Stimulated activated CD8-positive, alpha-beta memory T cell treated with anti-CD3 and anti-CD28 coated beads, Interleukin-2, amount 100 ng/mL, for 48 hours (primary cell): ENCODE data around the gene LENG8.

Experiments used
- DNase-seq, 2 donors: peaks; one replicate each; pipeline ENCODE4 v3.0.0-alpha.2; 2020; ENCODE audit warnings: low read depth in 2 of 2

The LENG8 gene

DNA sequence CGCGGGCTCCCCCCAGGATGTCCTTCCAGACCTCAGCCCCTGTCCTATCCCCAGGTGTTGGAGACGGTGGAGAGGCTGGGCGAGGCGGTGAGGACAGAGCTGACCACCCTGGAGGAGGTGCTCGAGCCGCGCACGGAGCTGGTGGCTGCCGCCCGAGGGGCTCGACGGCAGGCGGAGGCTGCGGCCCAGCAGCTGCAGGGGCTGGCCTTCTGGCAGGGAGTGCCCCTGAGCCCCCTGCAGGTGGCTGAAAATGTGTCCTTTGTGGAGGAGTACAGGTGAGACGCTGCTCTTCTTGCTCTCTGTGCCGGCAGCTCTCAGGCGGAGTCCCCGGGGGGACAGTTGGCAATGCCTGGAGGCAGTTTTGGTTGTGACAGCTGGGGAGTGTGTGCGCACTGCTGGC, 26.9 kb upstream of the LENG8 start:
- DNase-seq = no peak

- no peak for DNase-seq
Measured at GRCh38 chr19:54424201-54424600, 24.8 kb upstream of the LENG8 start.

DNA sequence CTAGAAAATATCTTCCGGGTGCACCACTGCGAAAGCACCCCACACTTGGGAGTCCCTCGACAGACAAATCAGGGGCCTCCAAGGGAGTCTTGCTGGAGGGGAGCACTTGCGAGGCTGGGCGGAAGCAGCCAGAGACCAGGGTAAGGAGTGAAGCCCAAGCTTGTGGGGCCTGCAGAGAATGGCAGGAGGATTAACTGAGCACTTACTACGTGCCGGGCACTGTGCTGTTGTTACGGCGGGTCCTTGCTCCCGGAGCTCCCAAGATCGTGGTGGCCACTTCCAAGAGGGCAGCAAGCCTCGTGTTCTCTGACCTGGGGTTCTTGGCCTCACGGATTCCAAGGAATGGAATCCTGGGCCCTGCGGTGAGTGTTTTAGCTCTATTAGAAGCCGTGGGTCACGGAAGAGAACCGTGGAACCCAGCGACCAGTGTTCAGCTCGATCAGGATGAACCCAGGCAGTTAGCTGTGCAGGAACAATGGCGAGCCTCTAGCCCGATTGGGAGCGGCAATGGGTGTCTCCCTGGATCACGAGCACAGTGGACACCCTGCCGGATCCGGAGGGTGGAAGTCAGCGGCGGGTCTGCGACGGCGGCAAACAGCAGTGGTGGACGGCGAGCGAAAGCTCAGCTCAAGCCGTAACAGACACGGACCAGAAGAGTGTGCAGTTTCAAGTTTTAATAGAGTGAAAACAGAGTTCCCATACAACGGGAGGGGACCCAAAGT, 24.2 kb upstream of the LENG8 start:
- DNase-seq = no peak

GRCh38 chr19:54425382-54425723, 23.6 kb upstream of the LENG8 start:
- DNase-seq = no peak

DNA sequence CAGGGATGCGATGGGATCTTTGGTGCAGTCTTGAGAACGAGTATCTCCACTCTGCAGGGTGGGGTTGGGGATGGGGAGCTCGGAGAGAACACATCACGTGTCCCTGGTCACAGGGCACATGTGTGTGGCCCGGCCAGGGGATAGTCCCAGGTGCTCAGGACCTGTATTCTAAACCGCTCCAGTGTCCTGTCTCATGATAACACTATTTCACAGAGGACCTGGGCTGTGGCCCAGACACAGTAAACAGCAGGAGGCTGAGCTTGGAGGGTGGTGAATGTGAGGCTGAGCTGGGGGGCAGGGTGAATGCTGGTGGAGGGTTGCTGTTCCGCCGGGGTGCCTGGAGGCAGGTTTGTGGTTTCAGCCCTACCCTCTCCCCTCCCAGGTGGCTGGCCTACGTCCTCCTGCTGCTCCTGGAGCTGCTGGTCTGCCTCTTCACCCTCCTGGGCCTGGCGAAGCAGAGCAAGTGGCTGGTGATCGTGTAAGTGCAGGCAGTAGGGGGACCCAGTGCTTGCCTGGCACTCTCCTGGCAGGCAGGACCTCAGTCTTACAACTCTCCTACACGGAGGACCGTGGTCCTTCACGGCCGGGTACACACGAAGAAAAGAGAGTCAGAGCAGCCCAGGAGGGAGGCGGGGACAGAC, 22.6 kb upstream of the LENG8 start:
- no peak for DNase-seq

GRCh38 chr19:54427586-54427985, 21.4 kb upstream of the LENG8 start:
- no peak for DNase-seq

DNA sequence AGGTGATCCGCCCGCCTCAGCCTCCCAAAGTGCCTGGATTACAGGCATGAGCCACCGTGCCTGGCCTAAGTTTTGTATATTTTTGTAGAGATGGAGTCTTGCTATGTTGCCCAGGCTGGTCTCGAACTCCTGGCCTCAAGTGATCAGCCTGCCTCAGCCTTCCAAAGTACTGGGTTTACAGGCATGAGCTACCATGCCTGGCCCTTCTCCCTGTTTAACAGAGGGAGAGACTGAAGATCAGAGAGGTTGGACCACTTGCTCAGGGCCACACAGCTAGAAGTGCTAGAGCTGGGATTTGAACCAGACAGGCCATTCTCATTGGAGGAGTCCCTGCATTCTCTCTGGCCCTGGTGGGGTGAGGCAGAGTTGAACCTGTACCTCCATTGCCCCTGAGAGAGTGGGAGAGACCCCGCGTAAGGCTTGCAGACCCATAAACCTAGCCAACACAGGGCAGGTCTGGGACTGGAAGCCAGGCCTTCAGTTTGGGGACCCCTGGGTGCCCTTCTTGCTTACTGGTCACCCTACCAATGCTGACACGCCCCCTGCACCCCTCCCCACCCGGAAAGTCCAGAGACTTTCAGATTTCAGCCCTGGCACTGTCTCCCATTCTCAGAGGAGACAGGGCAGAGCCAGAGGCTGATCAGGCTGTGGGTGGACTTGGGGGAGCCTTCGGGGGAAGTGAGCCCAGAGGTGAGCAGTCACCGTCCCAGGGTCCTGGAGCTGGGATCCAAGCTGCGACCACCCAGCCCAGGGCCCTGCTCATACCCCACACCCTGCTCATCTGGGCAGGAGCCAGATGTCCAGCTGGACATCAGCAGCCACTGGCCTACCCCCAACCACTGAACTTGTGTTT, 20.4 kb upstream of the LENG8 start:
- no peak for DNase-seq

DNA sequence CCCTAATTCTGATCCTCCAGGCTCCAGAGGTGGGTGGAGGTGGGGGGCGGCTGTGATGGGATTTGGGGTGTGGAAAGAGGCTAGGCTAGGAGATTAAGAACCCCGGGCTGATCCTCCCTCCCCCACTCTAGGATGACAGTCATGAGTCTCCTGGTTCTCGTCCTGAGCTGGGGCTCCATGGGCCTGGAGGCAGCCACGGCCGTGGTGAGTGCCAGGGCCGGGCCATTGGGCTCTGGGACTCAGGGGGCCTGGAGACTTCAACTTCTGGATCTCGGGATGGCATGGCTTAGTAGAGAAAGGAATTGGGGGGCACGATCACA, 19.9 kb upstream of the LENG8 start:
- no peak for DNase-seq

DNA sequence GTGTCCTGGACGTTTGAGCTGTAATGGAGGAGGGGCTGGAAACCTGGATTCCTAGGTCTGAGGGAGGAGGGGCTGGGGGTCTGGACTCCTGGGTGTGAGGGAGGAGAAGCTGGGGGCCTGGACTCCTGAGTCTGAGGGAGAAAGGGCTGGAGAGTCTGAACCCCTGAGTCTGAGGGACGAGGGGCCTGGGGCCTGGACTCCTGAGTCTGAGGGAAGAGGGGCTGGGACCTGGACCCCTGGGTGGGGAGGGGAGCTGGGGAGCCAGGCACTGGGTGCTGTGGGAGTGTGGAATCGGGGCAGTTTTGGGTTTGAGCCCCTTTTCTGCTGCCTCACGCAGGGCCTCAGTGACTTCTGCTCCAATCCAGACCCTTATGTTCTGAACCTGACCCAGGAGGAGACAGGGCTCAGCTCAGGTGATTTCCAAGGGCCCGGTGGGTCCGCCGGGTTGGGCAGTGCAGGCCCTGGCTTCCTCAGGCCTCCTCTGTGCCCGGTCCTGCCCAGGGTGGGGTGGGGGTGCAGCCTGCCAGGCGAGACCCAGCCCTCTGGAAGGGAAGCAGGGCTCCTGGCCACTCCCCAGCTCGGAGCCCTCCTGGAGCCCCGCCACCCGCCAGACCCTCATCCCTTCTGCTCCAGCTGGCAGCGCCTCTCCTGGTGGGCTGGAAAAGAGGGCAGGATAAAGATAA, 19.3 kb upstream of the LENG8 start:
- no peak for DNase-seq

DNA sequence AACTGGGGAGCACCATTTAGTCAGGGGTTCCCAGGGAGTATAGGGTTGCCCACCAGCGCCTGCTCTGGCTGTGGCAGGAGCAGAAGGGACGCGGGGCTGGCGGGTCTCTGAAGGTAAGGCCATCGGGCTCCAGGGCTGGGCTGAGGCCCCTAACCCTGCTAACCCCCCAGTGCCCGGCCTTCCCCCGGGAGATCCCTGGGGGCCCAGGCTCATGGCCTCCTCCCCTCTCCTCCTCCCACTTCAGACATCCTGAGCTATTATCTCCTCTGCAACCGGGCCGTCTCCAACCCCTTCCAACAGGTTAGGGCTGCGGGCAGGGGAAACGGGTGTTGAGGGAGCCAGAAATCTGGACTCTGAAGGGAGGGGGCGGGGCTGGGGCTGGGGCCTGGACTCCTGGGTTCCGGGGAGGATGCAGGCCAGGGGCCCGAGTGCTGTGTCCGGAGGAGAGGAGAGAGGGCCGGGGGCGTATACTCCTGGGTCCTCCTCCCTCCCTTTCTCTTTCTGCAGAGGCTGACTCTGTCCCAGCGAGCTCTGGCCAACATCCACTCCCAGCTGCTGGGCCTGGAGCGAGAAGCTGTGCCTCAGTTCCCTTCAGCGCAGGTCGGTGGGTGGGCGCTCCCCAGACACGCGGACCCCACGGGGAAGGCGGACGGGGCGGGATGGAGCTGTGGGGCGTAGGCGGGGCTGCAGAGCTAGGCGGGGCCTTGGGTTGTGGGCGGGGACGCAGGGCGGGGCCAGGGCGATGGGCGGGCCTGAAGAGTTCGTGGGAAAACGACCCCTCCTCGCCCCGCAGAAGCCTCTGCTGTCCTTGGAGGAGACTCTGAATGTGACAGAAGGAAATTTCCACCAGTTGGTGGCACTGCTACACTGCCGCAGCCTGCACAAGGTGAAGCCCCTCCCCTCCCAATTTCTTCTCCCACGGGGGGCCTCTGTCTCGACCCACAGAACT, 18.4 kb upstream of the LENG8 start:
- peak; percentile 41 to 47 for DNase-seq

DNA sequence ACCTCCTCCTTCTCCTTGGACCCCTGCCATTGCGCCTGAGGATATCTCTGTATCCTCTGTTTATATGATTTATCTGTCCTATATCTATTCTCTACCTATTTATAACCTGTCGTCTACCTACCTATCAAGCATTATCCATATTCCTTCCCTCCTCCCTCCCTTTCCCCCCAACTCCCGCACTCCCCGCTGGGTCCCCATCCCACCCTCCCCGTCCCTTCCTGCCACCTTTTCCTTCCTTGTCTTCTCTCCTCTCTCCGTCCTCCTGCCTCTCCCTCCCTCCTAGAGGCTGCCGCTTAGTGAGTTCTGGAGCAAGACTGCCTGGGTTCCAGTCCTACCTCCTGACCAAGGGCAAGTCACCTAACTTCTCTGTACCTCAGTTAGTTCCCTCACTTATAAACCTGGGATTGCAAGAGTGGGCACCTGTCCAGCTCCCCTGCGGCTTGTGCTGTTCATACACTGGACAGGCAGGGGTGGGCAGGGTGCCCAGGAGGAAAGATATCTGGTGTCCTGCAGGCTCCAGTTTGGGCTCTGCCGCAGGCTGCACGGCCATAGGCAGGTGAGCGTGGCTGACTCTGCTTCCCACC, 17.7 kb upstream of the LENG8 start:
- no peak for DNase-seq

- no peak for DNase-seq
Measured at GRCh38 chr19:54432144-54432738, 16.8 kb upstream of the LENG8 start.

DNA sequence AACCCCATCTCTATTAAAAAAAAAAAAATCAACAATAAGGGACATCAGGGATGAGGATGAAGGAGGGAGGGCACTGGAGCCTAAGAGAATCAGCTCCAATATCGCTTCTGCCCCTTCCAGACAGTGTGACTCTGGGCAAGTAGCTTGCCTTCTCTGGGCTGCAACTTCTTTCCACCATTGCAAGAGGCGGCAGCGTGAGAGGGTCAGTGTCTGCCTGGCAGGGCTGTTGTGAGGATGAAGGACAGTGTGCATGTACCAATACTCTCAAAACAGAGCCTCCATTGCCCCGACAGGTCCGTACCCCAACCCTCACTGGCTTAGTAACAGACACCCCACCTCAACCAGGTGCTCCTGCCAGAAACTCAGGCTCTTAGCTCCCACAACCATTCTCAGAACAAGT, 15.3 kb upstream of the LENG8 start:
- DNase-seq = no peak

- DNase-seq = no peak
Measured at GRCh38 chr19:54434112-54434872, 14.7 kb upstream of the LENG8 start.

DNA sequence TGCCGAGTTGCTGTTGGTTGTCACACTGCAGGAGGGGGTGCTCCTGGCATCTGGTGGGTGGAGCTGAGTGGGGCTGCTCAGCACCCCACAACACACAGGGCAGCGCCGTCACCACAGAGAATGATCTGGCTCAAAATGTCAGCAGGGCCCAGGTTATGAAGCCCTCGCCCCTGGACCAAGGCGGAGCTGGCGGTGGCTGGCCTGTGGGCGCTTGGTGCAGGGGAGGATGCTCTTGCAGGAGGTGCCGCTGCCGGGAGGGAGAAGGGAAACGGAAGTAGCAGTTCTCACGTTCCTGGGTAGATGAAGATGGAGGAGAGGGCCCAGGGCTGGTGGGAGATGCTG, 14.2 kb upstream of the LENG8 start:
- no peak for DNase-seq

GRCh38 chr19:54435551-54436016, 13.4 kb upstream of the LENG8 start:
- DNase-seq = no peak

GRCh38 chr19:54436031-54436523, 12.9 kb upstream of the LENG8 start:
- no peak for DNase-seq

- DNase-seq = no peak
Measured at GRCh38 chr19:54436628-54437252, 12.3 kb upstream of the LENG8 start.
